ENCODE results near the gene ZNF208. TPM values are rescaled to one million over a fixed set of nuclear protein-coding genes. Genes with fewer than 3 reads are reported as not detected.

The ZNF208 gene
- total and polyA plus RNA-seq, 2 of the 8 experiments (the other 6 are each of a cell fraction or from before 2014, with no cell fraction given): not detected

- H3K79me1 ChIP-seq (ENCODE audit: low read depth, low read length): no peaks in the 10 kb centered on the region
- H2BK12ac ChIP-seq (ENCODE audit: low read depth, low read length): no peak overlapping the region
- no peak overlapping the region for H3K4me2 ChIP-seq (ENCODE audit: insufficient read depth in 1 of 2, low read depth in 2 of 2, low read length in 2 of 2)
- CTCF ChIA-PET (ENCODE audit: partially characterized antibody): no interaction called here
- no peak overlapping the region for H4K8ac ChIP-seq (ENCODE audit: extremely low read depth, insufficient read depth, low read length)
- FAIRE-seq: no peak
- H2BK5ac ChIP-seq (ENCODE audit: low read depth, low read length): no peak overlapping the region
- no peaks in the 10 kb centered on the region for H3K4me1 ChIP-seq (replicated peaks in 1 of 4; ENCODE audit: control insufficient read depth in 3 of 4, insufficient read depth in 4 of 4, low read length in 3 of 4)
- no peak overlapping the region for H3K23ac ChIP-seq (ENCODE audit: insufficient read length)
- H3K23me2 ChIP-seq (ENCODE audit: low read depth, low read length): no peaks in the 10 kb centered on the region
- no peak overlapping the region for H4K91ac ChIP-seq (replicated peaks; ENCODE audit: insufficient read length, low read length)
- no peak overlapping the region for H3K14ac ChIP-seq (ENCODE audit: insufficient read length)
- 88% methylated on average over 5 of the region's 5 CpGs; no CpG with 5 or more reads in 1 of the 2 experiments for WGBS, 2 experiments (ENCODE audit: extremely low coverage in 1 of 2, insufficient coverage in 1 of 2, insufficient read length in 1 of 2, insufficient replicate concordance in 2 of 2, low coverage in 1 of 2, low lambda C conversion rate in 2 of 2, missing lambda C conversion rate in 1 of 2)
- POLR2A ChIA-PET (ENCODE audit: partially characterized antibody): no interaction called here
- no peak overlapping the region for H2AFZ ChIP-seq (ENCODE audit: low read length)
- H3K4me3 ChIP-seq (ENCODE audit: extremely low read depth in 1 of 4, insufficient read depth in 2 of 4, low read depth in 3 of 4, low read length in 4 of 4): no peak overlapping the region
- no peak overlapping the region for H3K4ac ChIP-seq (replicated peaks; ENCODE audit: insufficient read length, low read depth, low read length)
- H3K79me2 ChIP-seq (ENCODE audit: control insufficient read depth in 1 of 2, insufficient read depth in 2 of 2, low read length in 2 of 2): no peaks in the 10 kb centered on the region
- no peak overlapping the region for H3K9ac ChIP-seq (replicated peaks in 1 of 4; ENCODE audit: extremely low read depth in 1 of 4, low read depth in 3 of 4, low read length in 3 of 4)
- H3K27ac ChIP-seq (ENCODE audit: low read depth, low read length): no peak overlapping the region
- H3K36me3 ChIP-seq (ENCODE audit: control insufficient read depth in 2 of 4, insufficient read depth in 4 of 4, low read length in 3 of 4): no peaks in the 10 kb centered on the region; a peak in 1 of 8 replicates
- no peak for TF ChIP-seq FOSL1 (IDR thresholded peaks at IDR 0.05; ENCODE audit: insufficient read depth, low read depth, low read length)
- TF ChIP-seq ATF2 (IDR thresholded peaks at IDR 0.05; ENCODE audit: low read length): no peak
- TF ChIP-seq KDM4A (IDR thresholded peaks at IDR 0.05; ENCODE audit: low read depth, low read length, severe bottlenecking): no peak
- no peak for TF ChIP-seq ASH2L (IDR thresholded peaks at IDR 0.05; ENCODE audit: low read length)
- TF ChIP-seq CHD1 (IDR thresholded peaks at IDR 0.05; ENCODE audit: low read depth, low read length): no peak
- TF ChIP-seq POU5F1 (IDR thresholded peaks at IDR 0.05; ENCODE audit: low read depth, low read length): no peak
- no peak for TF ChIP-seq TEAD4 (IDR thresholded peaks at IDR 0.05; ENCODE audit: low read depth, low read length)
- TF ChIP-seq CHD2 (IDR thresholded peaks at IDR 0.05; ENCODE audit: low read length): no peak
- H4K5ac ChIP-seq (ENCODE audit: insufficient read length, low read depth, low read length): no peak overlapping the region
- no peak overlapping the region for H2BK20ac ChIP-seq (ENCODE audit: low read length)
- H2BK15ac ChIP-seq (ENCODE audit: low read length): no peak overlapping the region
- no peaks in the 10 kb centered on the region for H3K27me3 ChIP-seq (replicated peaks in 1 of 4; ENCODE audit: control insufficient read depth in 3 of 4, extremely low read depth in 1 of 4, insufficient read depth in 3 of 4, low read length in 3 of 4)
- peaks cover 57 to 73% of the 10 kb centered on the region in 2 experiments for H3K9me3 ChIP-seq (ENCODE audit: insufficient read depth in 2 of 2, low read depth in 1 of 2, low read length in 1 of 2)
- H4K20me1 ChIP-seq (replicated peaks in 1 of 2; ENCODE audit: control insufficient read depth in 1 of 2, insufficient read depth in 2 of 2, low read length in 2 of 2): no peaks in the 10 kb centered on the region
- no peak overlapping the region for H2BK120ac ChIP-seq (replicated peaks; ENCODE audit: low read depth, low read length)
- DNase-seq (ENCODE audit: low read depth in 1 of 2, low spot score in 2 of 2): no peak
- no peak overlapping the region for H3K56ac ChIP-seq (replicated peaks; ENCODE audit: insufficient read length, low read depth, low read length)
- no peak overlapping the region for H2AK5ac ChIP-seq (ENCODE audit: low read depth, low read length)
- no peak overlapping the region for H3K18ac ChIP-seq (ENCODE audit: extremely low read depth, low read length)
Measured at GRCh38 chr19:21934131-21934530, 76.6 kb downstream of the ZNF208 start.

Data from H1 (cell line).